HEK293 (cell line): Measurements from ENCODE around the gene CCDC87.

Source experiments
- CTCF ChIA-PET: fragments of 350-600 bp; formaldehyde crosslinking; extraction: SDS; loops from one replicate; lab custom pipeline; 2021; ENCODE audit warnings: antibody characterized with exemption; lab: Yijun Ruan, JAX
- POLR2A ChIA-PET: fragments of 300-600 bp; formaldehyde crosslinking; extraction: SDS; loops from one replicate; lab custom pipeline; 2020; ENCODE audit warnings: antibody characterized with exemption, inconsistent platforms; lab: Yijun Ruan, JAX
- H3K27ac ChIP-seq: fragments of 200-500 bp; sonication (Bioruptor generic); 2 replicates; pipeline ENCODE4 v1.5.1; 2014; ENCODE audit warnings: low read depth, low read length, control low read depth, inconsistent platforms; ENCODE audit errors: extremely low read depth
- H3K36me3 ChIP-seq, 2 experiments: fragments of 200-500 bp in 1 of 2; sonication (Bioruptor generic) in 1 of 2; 1 replicate in 1 of 2; 2 replicates in 1 of 2; pipeline ENCODE4 v1.5.1; 2014 to 2017; ENCODE audit warnings: inconsistent platforms in 2 of 2, low read length in 2 of 2; ENCODE audit not compliant: control insufficient read depth in 2 of 2, insufficient read depth in 1 of 2
- H3K4me1 ChIP-seq: fragments of 200-500 bp; sonication (Bioruptor generic); 2 replicates; pipeline ENCODE4 v1.5.1; 2014; ENCODE audit warnings: mild to moderate bottlenecking, low read length, inconsistent platforms; ENCODE audit not compliant: control insufficient read depth, insufficient read depth
- H3K4me3 ChIP-seq: 2 replicates; pipeline ENCODE4 v1.5.1; 2011; ENCODE audit warnings: low read depth, mild to moderate bottlenecking, control low read depth, low read length, moderate library complexity
- H3K9me3 ChIP-seq: fragments of 200-500 bp; sonication (Bioruptor generic); 2 replicates; pipeline ENCODE4 v1.5.1; 2014; ENCODE audit warnings: low read depth, low read length, inconsistent platforms; ENCODE audit not compliant: control insufficient read depth, insufficient read depth
- BCL11B ChIP-seq: fragments of 450-650 bp; formaldehyde crosslinking; IDR thresholded peaks from 2 replicates; pipeline ENCODE4 v1.5.1; 2016; ENCODE audit warnings: low read depth, missing biosample characterization, missing genetic modification characterization
- HOXD13 ChIP-seq: sonication (generic); formaldehyde crosslinking; IDR thresholded peaks from 2 replicates; pipeline ENCODE4 v1.8.0; 2022; ENCODE audit warnings: missing genetic modification reagents, borderline replicate concordance
- KLF1 ChIP-seq: fragments of 450-650 bp; formaldehyde crosslinking; IDR thresholded peaks from 2 replicates; pipeline ENCODE4 v1.5.1; 2016; ENCODE audit warnings: missing biosample characterization, missing genetic modification characterization
- MEIS1 ChIP-seq: sonication (generic); formaldehyde crosslinking; IDR thresholded peaks from 2 replicates; pipeline ENCODE4 v1.8.1; 2022; ENCODE audit warnings: missing genetic modification reagents, mild to moderate bottlenecking, borderline replicate concordance
- OVOL3 ChIP-seq: fragments of 450-650 bp; formaldehyde crosslinking; IDR thresholded peaks from 2 replicates; pipeline ENCODE4 v1.5.1; 2016; ENCODE audit warnings: missing biosample characterization, missing genetic modification characterization
- SCRT1 ChIP-seq: fragments of 450-650 bp; formaldehyde crosslinking; IDR thresholded peaks from 2 replicates; pipeline ENCODE4 v1.5.1; 2016; ENCODE audit warnings: missing biosample characterization, missing genetic modification characterization, borderline replicate concordance
- ZBTB6 ChIP-seq: fragments of 450-650 bp; formaldehyde crosslinking; IDR thresholded peaks from 2 replicates; pipeline ENCODE4 v1.5.1; 2017; ENCODE audit warnings: missing biosample characterization, missing genetic modification characterization
- ZBTB7A ChIP-seq: fragments of 450-650 bp; formaldehyde crosslinking; IDR thresholded peaks from 2 replicates; pipeline ENCODE4 v1.5.1; 2016; ENCODE audit warnings: low read depth, missing biosample characterization, missing genetic modification characterization
- ZEB2 ChIP-seq: fragments of 450-650 bp; formaldehyde crosslinking; IDR thresholded peaks from 2 replicates; pipeline ENCODE4 v1.5.1; 2016; ENCODE audit warnings: missing biosample characterization, missing genetic modification characterization
- ZIC2 ChIP-seq: fragments of 450-650 bp; formaldehyde crosslinking; IDR thresholded peaks from 2 replicates; pipeline ENCODE4 v1.5.1; 2016; ENCODE audit warnings: missing biosample characterization, missing genetic modification characterization
- ZNF16 ChIP-seq: fragments of 450-650 bp; formaldehyde crosslinking; IDR thresholded peaks from 2 replicates; pipeline ENCODE4 v1.5.1; 2016; ENCODE audit warnings: low read depth, missing biosample characterization, missing genetic modification characterization
- ZNF501 ChIP-seq: fragments of 450-650 bp; formaldehyde crosslinking; IDR thresholded peaks from 2 replicates; pipeline ENCODE4 v1.5.1; 2016; ENCODE audit warnings: missing biosample characterization, missing genetic modification characterization
- ZNF560 ChIP-seq: fragments of 450-650 bp; formaldehyde crosslinking; IDR thresholded peaks from 2 replicates; pipeline ENCODE4 v1.5.1; 2017; ENCODE audit warnings: missing biosample characterization, missing genetic modification characterization, borderline replicate concordance
- ZNF692 ChIP-seq: fragments of 450-650 bp; formaldehyde crosslinking; IDR thresholded peaks from 2 replicates; pipeline ENCODE4 v1.5.1; 2016; ENCODE audit warnings: missing biosample characterization, missing genetic modification characterization
- ZNF76 ChIP-seq: fragments of 450-650 bp; formaldehyde crosslinking; IDR thresholded peaks from 2 replicates; pipeline ENCODE4; 2016; ENCODE audit warnings: low read depth, missing biosample characterization, missing genetic modification characterization, borderline replicate concordance
- ZNF768 ChIP-seq: fragments of 450-650 bp; formaldehyde crosslinking; IDR thresholded peaks from 2 replicates; pipeline ENCODE4 v1.5.1; 2018; ENCODE audit warnings: missing biosample characterization, mild to moderate bottlenecking, missing genetic modification characterization
- ZXDB ChIP-seq: fragments of 450-650 bp; formaldehyde crosslinking; IDR thresholded peaks from 2 replicates; pipeline ENCODE4 v1.5.1; 2016; ENCODE audit warnings: missing biosample characterization, missing genetic modification characterization
- TF ChIP-seq, protein P1 (sequence below): fragments of 450-650 bp; formaldehyde crosslinking; IDR thresholded peaks from 2 replicates; pipeline ENCODE4; 2016; ENCODE audit warnings: missing biosample characterization, missing genetic modification characterization
- TF ChIP-seq, protein P2 (sequence below): fragments of 450-650 bp; formaldehyde crosslinking; IDR thresholded peaks from 2 replicates; pipeline ENCODE4 v1.5.1; 2016; ENCODE audit warnings: missing biosample characterization, missing genetic modification characterization, borderline replicate concordance

CCDC87 gene

DNA sequence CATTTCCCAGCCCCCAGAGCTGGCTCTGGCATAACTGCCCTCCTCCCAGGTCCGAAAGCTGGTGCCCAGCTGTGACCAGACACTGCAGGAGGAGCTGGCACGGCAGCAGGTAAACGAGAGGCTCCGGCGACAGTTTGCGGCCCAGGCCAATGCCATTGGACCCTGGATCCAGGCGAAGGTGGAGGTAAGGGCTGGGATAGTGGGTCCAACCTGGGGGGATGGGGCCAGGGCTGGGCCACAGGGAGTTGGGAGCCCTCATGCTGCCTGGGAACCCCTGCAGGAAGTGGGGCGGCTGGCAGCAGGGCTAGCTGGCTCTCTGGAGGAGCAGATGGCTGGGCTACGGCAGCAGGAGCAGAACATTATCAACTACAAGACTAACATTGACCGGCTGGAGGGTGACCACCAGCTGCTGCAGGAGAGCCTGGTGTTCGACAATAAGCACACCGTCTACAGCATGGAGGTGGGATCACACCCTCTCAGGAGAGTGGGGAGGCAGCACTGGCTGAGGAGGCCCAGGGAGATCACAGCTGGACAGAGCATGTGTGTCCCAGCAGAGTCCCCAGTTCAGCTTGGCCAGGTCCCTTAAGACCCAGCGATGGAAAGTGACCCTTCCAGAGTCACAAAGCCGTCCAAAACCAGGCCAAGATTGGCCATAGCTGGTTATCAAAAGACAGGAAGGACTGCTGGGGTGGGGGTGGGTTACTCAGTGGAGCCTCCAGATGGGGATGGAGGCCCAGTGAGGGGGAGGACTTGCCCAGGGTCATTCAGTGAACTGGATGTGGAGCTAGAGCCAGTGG is 31.5 kb downstream of the CCDC87 start:
- ChIA-PET CTCF (interaction anchor here (0.6 to 0.8 kb wide), 2 partner anchors 57 to 351 kb away, joined by 3 read pairs; no protein-coding TSS in a partner anchor), POLR2A (interaction anchor here (0.9 to 2.3 kb wide), 3 partner anchors 15 to 55 kb away, joined by 3 to 9 read pairs (median 3); partner anchors contain the start of genes ACTN3, RBM14 and ZDHHC24)
- no peaks in the 10 kb centered on the region for H3K9me3 ChIP-seq
- H3K4me3 ChIP-seq, result no peak overlapping the region
- H3K36me3 ChIP-seq, result no peaks in the 10 kb centered on the region
- no peak overlapping the region for H3K27ac ChIP-seq
- H3K4me1 ChIP-seq, result no peaks in the 10 kb centered on the region
- no peak for TF ChIP-seq ZNF692 (tag by site-specific recombination)
- TF ChIP-seq, protein P1, sequence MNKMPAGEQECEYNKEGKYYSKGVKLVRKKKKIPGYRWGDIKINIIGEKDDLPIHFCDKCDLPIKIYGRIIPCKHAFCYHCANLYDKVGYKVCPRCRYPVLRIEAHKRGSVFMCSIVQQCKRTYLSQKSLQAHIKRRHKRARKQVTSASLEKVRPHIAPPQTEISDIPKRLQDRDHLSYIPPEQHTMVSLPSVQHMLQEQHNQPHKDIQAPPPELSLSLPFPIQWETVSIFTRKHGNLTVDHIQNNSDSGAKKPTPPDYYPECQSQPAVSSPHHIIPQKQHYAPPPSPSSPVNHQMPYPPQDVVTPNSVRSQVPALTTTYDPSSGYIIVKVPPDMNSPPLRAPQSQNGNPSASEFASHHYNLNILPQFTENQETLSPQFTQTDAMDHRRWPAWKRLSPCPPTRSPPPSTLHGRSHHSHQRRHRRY (tag by site-specific recombination), result no peak
- peak; percentile 23; the same call in 1 of the 2 replicates for TF ChIP-seq ZIC2 (tag by site-specific recombination)

GRCh38 chr11:66559866-66560676 is 32.8 kb downstream of the CCDC87 start:
- CTCF ChIA-PET, result interaction anchor here (0.8 kb wide), 1 partner anchor 58 kb away, joined by 3 read pairs; no protein-coding TSS in a partner anchor
- Histone ChIP-seq H3K4me1 (no peaks in the 10 kb centered on the region), H3K9me3 (no peaks in the 10 kb centered on the region), H3K36me3 (no peaks in the 10 kb centered on the region)
- TF ChIP-seq ZXDB (no peak), OVOL3 (tag by site-specific recombination) (no peak)
- TF ChIP-seq, all 188 proteins: peak for 0
- Histone ChIP-seq H3K27ac (no peak overlapping the region), H3K4me3 (no peak overlapping the region)
- POLR2A ChIA-PET, result interaction anchor here (1.1 kb wide), 2 partner anchors 14 to 56 kb away, joined by 3 to 5 read pairs; partner anchors contain the start of genes RBM14 and ZDHHC24

DNA sequence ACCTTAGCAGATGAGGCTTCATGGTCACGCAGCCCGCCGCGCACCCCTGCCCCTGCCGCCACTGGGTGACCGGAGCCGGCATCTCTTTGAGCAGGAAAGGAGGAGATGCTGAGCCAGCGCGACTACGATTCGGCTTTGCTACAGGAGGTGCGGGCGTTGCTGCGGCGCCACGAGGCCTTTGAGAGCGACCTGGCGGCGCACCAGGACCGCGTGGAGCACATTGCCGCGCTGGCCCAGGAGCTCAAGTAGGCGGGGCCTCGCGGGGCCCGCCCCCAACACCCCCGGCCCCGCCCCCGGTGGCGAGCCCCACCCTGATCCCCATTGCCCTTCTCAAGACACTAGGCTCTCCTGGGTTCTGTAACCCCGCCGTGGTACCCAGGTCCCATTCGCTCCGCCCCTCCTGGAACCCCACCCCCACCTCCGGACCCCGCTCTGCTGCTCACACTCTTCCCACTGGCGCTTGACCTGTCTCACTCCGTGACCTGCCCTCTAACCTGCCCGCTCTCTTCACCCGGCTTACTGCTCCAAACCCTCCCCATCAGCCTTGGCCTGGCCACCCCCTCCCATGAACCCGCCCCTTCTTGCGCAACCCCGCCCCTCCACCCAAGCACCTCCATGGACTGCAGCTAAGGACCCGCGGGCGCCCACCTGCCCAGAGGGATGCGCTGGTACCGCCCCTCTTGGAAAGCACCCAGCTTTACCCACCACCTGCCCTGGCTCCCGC is 33.6 kb downstream of the CCDC87 start:
- Histone ChIP-seq H3K27ac (no peak overlapping the region), H3K4me3 (no peak overlapping the region), H3K4me1 (no peaks in the 10 kb centered on the region), H3K9me3 (no peaks in the 10 kb centered on the region), H3K36me3 (no peaks in the 10 kb centered on the region)
- ChIA-PET POLR2A (interaction anchor here (1.1 kb wide), 1 partner anchor 57 kb away, joined by 5 read pairs; the partner anchor contains the start of gene RBM14), CTCF (interaction anchor here (0.7 kb wide), 1 partner anchor 120 kb away, joined by 3 read pairs; no protein-coding TSS in a partner anchor)
- TF ChIP-seq ZBTB7A (tag by site-specific recombination), result no peak
- no peak for TF ChIP-seq SCRT1 (tag by site-specific recombination)
- no peak for TF ChIP-seq KLF1 (tag by site-specific recombination)
- no peak for TF ChIP-seq ZBTB6 (tag by site-specific recombination)
- no peak for TF ChIP-seq ZEB2 (tag by site-specific recombination)
- TF ChIP-seq ZNF768 (tag by site-specific recombination), result no peak
- TF ChIP-seq, protein P2, sequence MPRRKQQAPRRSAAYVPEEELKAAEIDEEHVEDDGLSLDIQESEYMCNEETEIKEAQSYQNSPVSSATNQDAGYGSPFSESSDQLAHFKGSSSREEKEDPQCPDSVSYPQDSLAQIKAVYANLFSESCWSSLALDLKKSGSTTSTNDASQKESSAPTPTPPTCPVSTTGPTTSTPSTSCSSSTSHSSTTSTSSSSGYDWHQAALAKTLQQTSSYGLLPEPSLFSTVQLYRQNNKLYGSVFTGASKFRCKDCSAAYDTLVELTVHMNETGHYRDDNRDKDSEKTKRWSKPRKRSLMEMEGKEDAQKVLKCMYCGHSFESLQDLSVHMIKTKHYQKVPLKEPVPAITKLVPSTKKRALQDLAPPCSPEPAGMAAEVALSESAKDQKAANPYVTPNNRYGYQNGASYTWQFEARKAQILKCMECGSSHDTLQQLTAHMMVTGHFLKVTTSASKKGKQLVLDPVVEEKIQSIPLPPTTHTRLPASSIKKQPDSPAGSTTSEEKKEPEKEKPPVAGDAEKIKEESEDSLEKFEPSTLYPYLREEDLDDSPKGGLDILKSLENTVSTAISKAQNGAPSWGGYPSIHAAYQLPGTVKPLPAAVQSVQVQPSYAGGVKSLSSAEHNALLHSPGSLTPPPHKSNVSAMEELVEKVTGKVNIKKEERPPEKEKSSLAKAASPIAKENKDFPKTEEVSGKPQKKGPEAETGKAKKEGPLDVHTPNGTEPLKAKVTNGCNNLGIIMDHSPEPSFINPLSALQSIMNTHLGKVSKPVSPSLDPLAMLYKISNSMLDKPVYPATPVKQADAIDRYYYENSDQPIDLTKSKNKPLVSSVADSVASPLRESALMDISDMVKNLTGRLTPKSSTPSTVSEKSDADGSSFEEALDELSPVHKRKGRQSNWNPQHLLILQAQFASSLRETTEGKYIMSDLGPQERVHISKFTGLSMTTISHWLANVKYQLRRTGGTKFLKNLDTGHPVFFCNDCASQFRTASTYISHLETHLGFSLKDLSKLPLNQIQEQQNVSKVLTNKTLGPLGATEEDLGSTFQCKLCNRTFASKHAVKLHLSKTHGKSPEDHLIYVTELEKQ (tag by site-specific recombination), result no peak
- no peak for TF ChIP-seq ZNF501 (tag by site-specific recombination)
- no peak for TF ChIP-seq MEIS1
- TF ChIP-seq ZNF560 (tag by site-specific recombination), result no peak
- TF ChIP-seq BCL11B (tag by site-specific recombination), result no peak
- no peak for TF ChIP-seq ZNF76 (tag by site-specific recombination)
- TF ChIP-seq ZNF16 (tag by site-specific recombination), result no peak
- no peak for TF ChIP-seq HOXD13
